Astrocyte (in vitro differentiated cells and primary cell): ENCODE data around the gene TRIM5. TPM values are rescaled to one million over a fixed set of nuclear protein-coding genes. Genes with fewer than 3 reads are reported as not detected.
"Not testable (repeated sequence)": the region's sequence is repeated elsewhere in the genome, so short reads cannot be mapped to it uniquely, and the experiment has no call there.

Source experiments
- DNase-seq: peaks from one replicate; pipeline ENCODE4 v3.0.0-alpha.2; 2010; ENCODE audit warnings: low read depth
- FAIRE-seq: peaks from 2 replicates; lab custom pipeline; 2011; peaks lifted over from hg19 to GRCh38; lab: Jason Lieb, UNC
- H2AFZ ChIP-seq: 2 replicates; pipeline ENCODE4 v1.6.0; 2012; ENCODE audit warnings: low read depth, low read length, inconsistent platforms
- H3K27ac ChIP-seq: 2 replicates; pipeline ENCODE4 v1.5.1; 2011; ENCODE audit warnings: low read depth, low read length, inconsistent platforms
- H3K27me3 ChIP-seq: 2 replicates; pipeline ENCODE4 v1.6.0; 2011; ENCODE audit warnings: low read length, inconsistent platforms; ENCODE audit not compliant: insufficient read depth
- H3K36me3 ChIP-seq: 2 replicates; pipeline ENCODE4 v1.5.1; 2011; ENCODE audit warnings: low read length, inconsistent platforms; ENCODE audit not compliant: insufficient read depth
- H3K4me1 ChIP-seq: 2 replicates; pipeline ENCODE4 v1.5.1; 2011; ENCODE audit warnings: low read length, inconsistent platforms; ENCODE audit not compliant: insufficient read depth
- H3K4me2 ChIP-seq: 2 replicates; pipeline ENCODE4 v1.6.0; 2012; ENCODE audit warnings: low read length, inconsistent platforms
- H3K4me3 ChIP-seq: 2 replicates; pipeline ENCODE4 v1.5.1; 2011; ENCODE audit warnings: low read depth, mild to moderate bottlenecking, low read length, inconsistent platforms; ENCODE audit not compliant: insufficient read depth
- H3K79me2 ChIP-seq: 2 replicates; pipeline ENCODE4 v1.6.0; 2012; ENCODE audit warnings: mild to moderate bottlenecking, low read length, inconsistent platforms; ENCODE audit not compliant: insufficient read depth
- H3K9ac ChIP-seq: 2 replicates; pipeline ENCODE4 v1.6.0; 2012; ENCODE audit warnings: mild to moderate bottlenecking, low read length, inconsistent platforms
- H3K9me3 ChIP-seq: 2 replicates; pipeline ENCODE4 v1.5.1; 2012; ENCODE audit warnings: low read depth, mild to moderate bottlenecking, low read length, inconsistent platforms; ENCODE audit not compliant: insufficient read depth
- H4K20me1 ChIP-seq: 2 replicates; pipeline ENCODE4 v1.6.0; 2012; ENCODE audit warnings: low read length, inconsistent platforms; ENCODE audit not compliant: insufficient read depth
- H3K27ac Mint-ChIP-seq: one replicate; pipeline ENCODE4 v1.8.0; 2021; ENCODE audit warnings: mild to moderate bottlenecking, mixed read lengths; ENCODE audit not compliant: unreplicated experiment
- H3K27me3 Mint-ChIP-seq: one replicate; pipeline ENCODE4 v1.8.0; 2021; ENCODE audit warnings: low read depth, mixed read lengths; ENCODE audit not compliant: unreplicated experiment
- H3K36me3 Mint-ChIP-seq: one replicate; pipeline ENCODE4 v1.8.0; 2021; ENCODE audit warnings: low read depth, mixed read lengths; ENCODE audit not compliant: unreplicated experiment
- H3K4me1 Mint-ChIP-seq: one replicate; pipeline ENCODE4 v1.8.0; 2021; ENCODE audit warnings: low read depth, mixed read lengths; ENCODE audit not compliant: unreplicated experiment
- H3K4me3 Mint-ChIP-seq: one replicate; pipeline ENCODE4 v1.8.0; 2021; ENCODE audit warnings: mild to moderate bottlenecking, moderate library complexity, mixed read lengths; ENCODE audit not compliant: unreplicated experiment
- H3K9me3 Mint-ChIP-seq: one replicate; pipeline ENCODE4 v1.8.0; 2021; ENCODE audit warnings: mild to moderate bottlenecking, mixed read lengths; ENCODE audit not compliant: unreplicated experiment
- CTCF ChIP-seq: IDR thresholded peaks from 2 replicates; pipeline ENCODE4 v1.5.1; 2011; ENCODE audit warnings: low read depth, mild to moderate bottlenecking, inconsistent platforms, low read length, moderate library complexity; ENCODE audit not compliant: insufficient read depth
- EZH2 ChIP-seq: IDR thresholded peaks from 2 replicates; pipeline ENCODE4 v1.6.1; 2012; ENCODE audit warnings: mild to moderate bottlenecking, low read length, inconsistent platforms; ENCODE audit not compliant: insufficient read depth
- total RNA-seq: library from RNA; stranded (reverse); gene quantifications from 2 replicates; pipeline ENCODE4 v1.2.1, GENCODE V29; 2021

The TRIM5 gene
- total RNA-seq, 1 donor from 2014 or later: 55.6 TPM

DNA sequence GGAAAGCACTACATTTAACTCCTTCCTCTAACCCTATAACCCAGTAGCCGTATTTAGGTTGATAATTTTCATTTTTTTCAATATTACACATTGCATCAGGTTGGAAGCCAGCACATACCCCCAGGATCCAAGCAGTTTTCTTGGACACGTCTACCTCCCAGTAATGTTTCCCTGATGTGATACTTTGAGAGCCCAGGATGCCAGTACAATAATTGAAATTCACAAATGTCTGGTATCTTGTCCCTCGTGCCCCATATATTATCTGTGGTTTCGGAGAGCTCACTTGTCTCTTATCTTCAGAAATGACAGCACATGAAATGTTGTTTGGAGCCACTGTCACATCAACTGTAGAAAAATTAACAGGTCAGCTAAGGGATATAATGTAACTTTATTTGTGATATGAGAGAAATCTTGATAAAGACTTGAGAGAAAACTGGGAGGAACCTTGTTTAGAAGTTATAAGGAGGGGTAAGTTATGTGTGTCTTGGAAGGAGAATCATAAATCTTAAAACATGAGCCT, 19.8 kb downstream of the TRIM5 start:
- Mint-ChIP-seq H3K4me1 (no peaks in the 10 kb centered on the region), H3K27ac (no peak overlapping the region), H3K4me3 (no peak overlapping the region), H3K9me3 (no peaks in the 10 kb centered on the region), H3K27me3 (no peaks in the 10 kb centered on the region), H3K36me3 (peaks cover 12% of the 10 kb centered on the region)
- no peaks in the 10 kb centered on the region for H3K9me3 ChIP-seq
- H3K36me3 ChIP-seq: peaks cover 22% of the 10 kb centered on the region
- no peak overlapping the region for H3K27ac ChIP-seq
- no peaks in the 10 kb centered on the region for H4K20me1 ChIP-seq
- no peak for FAIRE-seq
- no peak overlapping the region for H3K4me3 ChIP-seq
- no peaks in the 10 kb centered on the region for H3K79me2 ChIP-seq
- no peaks in the 10 kb centered on the region for H3K27me3 ChIP-seq
- no peak overlapping the region for H3K9ac ChIP-seq
- DNase-seq: no peak
- TF ChIP-seq EZH2: no peak
- no peak for TF ChIP-seq CTCF
- no peak overlapping the region for H2AFZ ChIP-seq
- H3K4me2 ChIP-seq: no peak overlapping the region
- H3K4me1 ChIP-seq: no peaks in the 10 kb centered on the region

GRCh38 chr11:5663511-5663910, 21.4 kb downstream of the TRIM5 start:
- Histone ChIP-seq H3K27me3 (no peaks in the 10 kb centered on the region), H3K4me2 (no peak overlapping the region), H2AFZ (no peak overlapping the region), H3K4me1 (no peaks in the 10 kb centered on the region), H3K36me3 (peaks cover 18% of the 10 kb centered on the region), H3K9me3 (no peaks in the 10 kb centered on the region), H3K9ac (no peak overlapping the region), H3K27ac (no peak overlapping the region), H3K4me3 (no peak overlapping the region), H3K79me2 (no peaks in the 10 kb centered on the region), H4K20me1 (no peaks in the 10 kb centered on the region)
- Mint-ChIP-seq H3K4me3 (no peak overlapping the region), H3K27me3 (no peaks in the 10 kb centered on the region), H3K9me3 (no peaks in the 10 kb centered on the region), H3K27ac (no peak overlapping the region), H3K4me1 (no peaks in the 10 kb centered on the region), H3K36me3 (peaks cover 12% of the 10 kb centered on the region)
- TF ChIP-seq CTCF (no peak), EZH2 (no peak)
- FAIRE-seq: no peak
- DNase-seq: no peak

DNA sequence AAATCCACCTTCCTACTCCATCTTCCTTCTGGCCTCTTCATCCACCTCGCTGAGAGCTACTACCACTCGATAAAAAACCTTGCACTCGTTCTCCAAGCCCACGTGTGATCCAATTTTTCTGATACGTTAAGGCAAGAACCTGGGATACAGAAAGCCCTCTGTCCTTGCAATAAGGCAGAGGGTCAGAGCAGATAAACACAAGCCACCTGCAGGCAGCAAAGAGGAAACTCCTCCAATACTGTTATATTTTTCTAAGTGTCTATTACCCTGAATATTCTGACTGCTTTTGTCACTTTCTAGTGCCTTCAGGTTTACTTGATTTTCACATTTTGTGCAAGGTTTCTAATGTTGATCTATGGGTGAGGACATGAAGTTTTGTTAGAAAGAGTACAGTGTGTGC, 26.6 kb downstream of the TRIM5 start:
- H4K20me1 ChIP-seq: no peaks in the 10 kb centered on the region
- FAIRE-seq (no peak), DNase-seq (no peak)
- H3K79me2 ChIP-seq: no peaks in the 10 kb centered on the region
- H3K36me3 ChIP-seq: peaks cover 2% of the 10 kb centered on the region
- Mint-ChIP-seq H3K4me3 (no peak overlapping the region), H3K9me3 (no peaks in the 10 kb centered on the region), H3K27me3 (no peaks in the 10 kb centered on the region), H3K4me1 (no peaks in the 10 kb centered on the region), H3K27ac (no peak overlapping the region), H3K36me3 (peaks cover 9% of the 10 kb centered on the region)
- no peak overlapping the region for H3K27ac ChIP-seq
- no peaks in the 10 kb centered on the region for H3K9me3 ChIP-seq
- TF ChIP-seq CTCF (no peak), EZH2 (no peak)
- H3K9ac ChIP-seq: no peak overlapping the region
- H3K4me3 ChIP-seq: no peak overlapping the region
- no peaks in the 10 kb centered on the region for H3K27me3 ChIP-seq
- no peaks in the 10 kb centered on the region for H3K4me1 ChIP-seq
- H3K4me2 ChIP-seq: no peak overlapping the region
- no peak overlapping the region for H2AFZ ChIP-seq

- not testable (repeated sequence) for H4K20me1 ChIP-seq, H3K27ac Mint-ChIP-seq, H3K36me3 Mint-ChIP-seq, H3K27me3 ChIP-seq, H3K4me1 ChIP-seq, H3K4me1 Mint-ChIP-seq, H3K27me3 Mint-ChIP-seq, DNase-seq, H3K36me3 ChIP-seq, H3K4me3 Mint-ChIP-seq, H3K27ac ChIP-seq, H3K9me3 ChIP-seq, H3K4me2 ChIP-seq, H3K79me2 ChIP-seq, H3K9ac ChIP-seq, H3K9me3 Mint-ChIP-seq, H3K4me3 ChIP-seq, FAIRE-seq, H2AFZ ChIP-seq
These were observed 27.9 kb downstream of the TRIM5 start for GRCh38 chr11:5656956-5657355.
